Mucosa of stomach (tissue), 1 donor: ENCODE measurements around the gene TMEM154.

ENCODE experiments used
- H3K27me3 ChIP-seq: one replicate; pipeline ENCODE4 v1.7.0; 2013; ENCODE audit warnings: mild to moderate bottlenecking, low read length; ENCODE audit not compliant: control insufficient read depth, insufficient read depth
- H3K36me3 ChIP-seq: one replicate; pipeline ENCODE4 v1.7.0; 2013; ENCODE audit warnings: low read length; ENCODE audit not compliant: control insufficient read depth, insufficient read depth
- H3K4me1 ChIP-seq: one replicate; pipeline ENCODE4 v1.7.0; 2013; ENCODE audit warnings: mild to moderate bottlenecking, low read length; ENCODE audit not compliant: control insufficient read depth, insufficient read depth
- H3K4me3 ChIP-seq: one replicate; pipeline ENCODE4 v1.7.0; 2013; ENCODE audit warnings: low read length
- H3K9ac ChIP-seq: one replicate; pipeline ENCODE4 v1.7.0; 2013; ENCODE audit warnings: mild to moderate bottlenecking, low read length, moderate library complexity
- H3K9me3 ChIP-seq: one replicate; pipeline ENCODE4 v1.7.0; 2013; ENCODE audit warnings: mild to moderate bottlenecking, low read length, moderate library complexity; ENCODE audit not compliant: control insufficient read depth
- donor health status: Pancreatic carcinoma.

Gene TMEM154

DNA sequence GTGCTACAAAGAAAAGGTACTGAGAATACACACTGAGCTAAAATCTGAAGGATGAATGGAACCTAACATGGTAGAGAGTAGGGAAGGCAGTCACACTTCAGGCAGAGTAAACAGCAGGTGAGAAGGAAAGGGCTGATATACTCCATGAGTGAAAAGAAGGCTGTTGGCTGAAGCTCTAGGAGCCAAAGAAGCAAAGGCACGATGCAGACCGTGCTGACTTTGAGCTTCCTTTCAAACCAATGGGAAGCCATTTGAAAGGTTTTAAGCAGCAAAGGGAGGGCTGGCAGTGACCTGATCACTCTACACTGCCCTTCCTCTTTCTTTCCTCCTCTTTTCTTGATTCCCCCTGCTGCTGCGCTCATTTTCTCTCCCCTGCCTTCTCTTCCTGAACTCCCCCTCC is 66.4 kb downstream of the TMEM154 start:
- no peaks in the 10 kb centered on the region for H3K9me3 ChIP-seq
- H3K4me3 ChIP-seq, result no peak overlapping the region
- H3K4me1 ChIP-seq, result no peaks in the 10 kb centered on the region
- H3K36me3 ChIP-seq, result no peaks in the 10 kb centered on the region
- no peaks in the 10 kb centered on the region for H3K27me3 ChIP-seq
- no peak overlapping the region for H3K9ac ChIP-seq

DNA sequence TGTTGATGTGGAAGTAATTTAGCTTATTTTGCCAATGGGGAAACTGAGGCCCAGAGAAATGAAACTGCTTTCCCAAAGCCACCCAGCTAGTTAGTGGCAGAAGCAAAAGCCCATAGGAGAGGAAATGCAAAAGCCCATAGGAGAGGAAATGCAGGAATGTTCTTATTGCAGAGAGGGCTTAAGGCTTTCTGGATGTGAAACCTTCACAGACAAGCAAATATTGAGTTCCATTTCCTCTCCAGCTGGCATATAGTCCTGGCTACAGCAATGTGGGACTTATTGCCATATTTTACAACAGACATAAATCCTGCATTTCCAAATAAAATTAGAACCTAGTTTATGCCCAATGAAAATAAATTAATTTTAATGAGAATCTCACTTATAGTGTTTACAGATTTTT is 69.7 kb downstream of the TMEM154 start:
- H3K9me3 ChIP-seq, result no peaks in the 10 kb centered on the region
- H3K4me1 ChIP-seq, result peaks cover 9% of the 10 kb centered on the region
- no peaks in the 10 kb centered on the region for H3K36me3 ChIP-seq
- H3K9ac ChIP-seq, result no peak overlapping the region
- no peak overlapping the region for H3K4me3 ChIP-seq
- H3K27me3 ChIP-seq, result no peaks in the 10 kb centered on the region

DNA sequence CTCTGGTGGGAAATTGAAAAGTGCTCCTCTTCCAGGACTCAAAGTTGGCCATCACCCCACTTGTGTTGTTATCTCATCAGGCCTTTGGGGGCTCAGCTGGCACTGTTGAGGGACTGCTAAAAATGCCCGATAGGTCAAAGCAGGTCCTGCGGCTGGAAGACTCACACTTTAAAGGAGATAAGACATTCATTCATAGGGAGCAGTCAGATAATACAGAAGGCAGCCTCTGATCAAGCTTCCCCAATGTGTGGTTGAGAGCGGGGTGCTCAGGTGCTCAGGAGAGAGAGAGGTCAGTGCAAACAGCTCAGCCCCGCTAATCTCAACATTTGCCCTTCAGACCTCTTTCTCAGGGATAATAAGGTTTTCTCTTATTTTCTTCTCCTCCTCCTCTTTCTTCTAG is 70.3 kb downstream of the TMEM154 start:
- Histone ChIP-seq H3K27me3 (no peaks in the 10 kb centered on the region), H3K36me3 (no peaks in the 10 kb centered on the region), H3K4me3 (no peak overlapping the region), H3K4me1 (peaks cover 9% of the 10 kb centered on the region), H3K9ac (no peak overlapping the region), H3K9me3 (no peaks in the 10 kb centered on the region)

DNA sequence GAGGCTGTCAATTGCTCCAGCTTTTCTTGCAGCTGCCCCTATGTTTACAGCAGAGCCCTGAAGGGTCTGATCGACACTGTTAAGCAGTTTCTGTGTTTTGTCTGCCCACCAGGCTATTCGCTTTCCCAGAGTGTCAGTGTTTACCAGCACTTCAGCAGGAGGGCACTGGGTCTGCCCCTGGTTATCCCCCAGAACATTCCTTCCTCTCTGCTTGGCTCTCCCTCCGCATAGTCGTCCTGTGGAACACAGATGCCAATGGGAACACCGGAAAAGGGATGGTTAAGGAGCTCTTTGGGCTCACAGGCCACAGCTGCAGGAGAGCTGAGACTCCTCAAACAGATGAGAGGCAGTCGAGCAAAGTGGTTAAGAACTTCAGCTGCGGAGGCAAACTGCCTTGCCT is 72.6 kb downstream of the TMEM154 start:
- no peaks in the 10 kb centered on the region for H3K27me3 ChIP-seq
- H3K4me3 ChIP-seq, result no peak overlapping the region
- no peak overlapping the region for H3K9ac ChIP-seq
- H3K36me3 ChIP-seq, result no peaks in the 10 kb centered on the region
- H3K9me3 ChIP-seq, result no peaks in the 10 kb centered on the region
- peaks cover 9% of the 10 kb centered on the region for H3K4me1 ChIP-seq

DNA sequence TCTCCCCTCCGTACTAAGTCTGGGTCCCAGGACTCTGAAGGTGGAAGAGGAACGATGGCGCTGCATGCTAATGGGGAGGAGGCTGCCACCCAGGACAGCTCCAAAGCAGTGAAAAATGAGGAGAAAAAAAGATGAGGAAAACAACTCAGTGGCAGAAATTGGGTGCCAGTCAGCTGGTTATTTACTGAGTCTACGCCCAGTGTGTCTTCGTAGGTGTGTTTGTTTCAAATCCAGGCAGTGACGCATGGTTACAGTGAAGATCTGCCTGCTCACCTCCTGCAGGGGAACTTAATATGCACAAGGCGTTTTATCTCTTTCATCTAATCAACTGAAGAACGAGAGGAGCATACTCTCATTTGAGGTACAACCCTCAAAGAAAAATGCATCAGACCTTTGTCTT is 73.0 kb downstream of the TMEM154 start:
- no peaks in the 10 kb centered on the region for H3K9me3 ChIP-seq
- no peak overlapping the region for H3K4me3 ChIP-seq
- H3K36me3 ChIP-seq, result no peaks in the 10 kb centered on the region
- no peaks in the 10 kb centered on the region for H3K27me3 ChIP-seq
- H3K9ac ChIP-seq, result no peak overlapping the region
- H3K4me1 ChIP-seq, result peaks cover 9% of the 10 kb centered on the region

DNA sequence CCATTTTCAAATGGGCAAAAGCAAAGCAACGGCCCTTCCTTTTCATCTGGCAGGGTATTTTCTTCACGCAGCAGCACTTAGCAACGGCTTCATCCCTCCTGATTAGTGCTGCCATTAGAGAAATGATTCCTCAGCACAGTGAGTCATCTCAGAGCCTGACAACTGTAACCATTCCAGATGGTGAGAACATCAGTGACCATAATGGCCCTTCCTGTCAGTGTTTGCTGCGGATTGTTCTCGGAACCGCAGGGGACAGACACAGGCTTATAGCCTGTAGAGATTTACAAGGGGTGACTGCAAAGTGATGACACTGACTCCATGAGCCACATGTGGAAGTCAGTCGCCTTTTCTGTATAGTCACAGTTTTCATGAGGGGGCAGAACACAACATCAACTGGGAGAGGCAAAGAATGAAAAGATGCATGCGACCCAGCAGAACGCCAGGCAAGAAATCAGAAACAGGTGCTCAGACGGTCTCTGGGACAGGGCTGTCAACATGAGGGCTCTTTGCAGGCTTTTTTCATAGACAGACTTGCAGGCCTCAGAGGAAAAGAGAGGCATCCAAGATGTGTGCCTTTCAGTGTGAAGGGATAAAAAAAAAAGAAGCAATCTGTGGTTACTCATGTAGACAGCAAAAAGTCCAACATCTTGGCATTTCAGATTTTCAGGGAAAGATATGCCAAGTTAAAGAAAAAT is 74.0 kb downstream of the TMEM154 start:
- no peak overlapping the region for H3K4me3 ChIP-seq
- no peak overlapping the region for H3K9ac ChIP-seq
- no peaks in the 10 kb centered on the region for H3K36me3 ChIP-seq
- no peaks in the 10 kb centered on the region for H3K27me3 ChIP-seq
- peaks cover 9% of the 10 kb centered on the region for H3K4me1 ChIP-seq
- H3K9me3 ChIP-seq, result no peaks in the 10 kb centered on the region

DNA sequence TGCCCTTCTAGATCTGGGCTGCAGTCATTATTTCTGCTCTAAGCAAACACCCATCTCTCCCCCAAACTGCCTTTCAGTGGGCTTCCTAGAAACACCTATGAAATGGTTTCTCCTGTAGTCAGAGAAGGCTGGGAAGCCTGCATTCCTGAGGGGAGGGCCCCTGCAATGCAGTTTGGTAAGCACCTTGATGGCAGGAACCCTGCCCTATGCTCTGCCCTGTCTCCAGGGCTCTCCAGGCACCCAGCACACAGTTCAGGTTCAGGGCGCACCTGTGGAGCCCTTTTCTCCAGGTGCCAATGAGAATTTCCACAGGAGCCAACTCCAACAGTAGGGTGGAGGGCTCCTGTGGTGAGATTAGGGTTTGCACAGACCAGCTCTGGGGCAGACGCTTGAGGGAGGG is 74.8 kb downstream of the TMEM154 start:
- no peaks in the 10 kb centered on the region for H3K27me3 ChIP-seq
- H3K36me3 ChIP-seq, result no peaks in the 10 kb centered on the region
- no peak overlapping the region for H3K4me3 ChIP-seq
- H3K9me3 ChIP-seq, result no peaks in the 10 kb centered on the region
- H3K9ac ChIP-seq, result no peak overlapping the region
- H3K4me1 ChIP-seq, result peaks cover 9% of the 10 kb centered on the region

DNA sequence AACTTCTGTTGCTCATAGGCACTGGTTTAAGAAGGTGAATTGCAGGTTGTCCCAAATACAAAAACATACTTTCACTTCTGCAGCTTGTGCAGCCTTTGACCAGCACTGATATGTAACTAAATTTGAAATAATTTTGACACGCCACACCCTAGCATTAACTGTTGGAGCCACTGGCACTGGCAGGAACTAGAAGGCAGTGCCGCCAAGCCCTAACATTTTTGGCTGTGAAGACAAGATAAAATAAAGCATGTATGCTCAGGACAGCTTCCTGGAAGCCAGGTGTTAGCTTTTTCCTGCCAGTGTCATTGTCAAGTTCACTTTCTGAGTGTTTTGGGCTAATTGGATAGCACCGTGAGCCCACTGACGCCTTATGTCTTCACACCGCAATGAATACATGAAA is 78.6 kb downstream of the TMEM154 start:
- no peak overlapping the region for H3K4me3 ChIP-seq
- no peaks in the 10 kb centered on the region for H3K36me3 ChIP-seq
- H3K9ac ChIP-seq, result no peak overlapping the region
- no peaks in the 10 kb centered on the region for H3K4me1 ChIP-seq
- no peaks in the 10 kb centered on the region for H3K9me3 ChIP-seq
- no peaks in the 10 kb centered on the region for H3K27me3 ChIP-seq

DNA sequence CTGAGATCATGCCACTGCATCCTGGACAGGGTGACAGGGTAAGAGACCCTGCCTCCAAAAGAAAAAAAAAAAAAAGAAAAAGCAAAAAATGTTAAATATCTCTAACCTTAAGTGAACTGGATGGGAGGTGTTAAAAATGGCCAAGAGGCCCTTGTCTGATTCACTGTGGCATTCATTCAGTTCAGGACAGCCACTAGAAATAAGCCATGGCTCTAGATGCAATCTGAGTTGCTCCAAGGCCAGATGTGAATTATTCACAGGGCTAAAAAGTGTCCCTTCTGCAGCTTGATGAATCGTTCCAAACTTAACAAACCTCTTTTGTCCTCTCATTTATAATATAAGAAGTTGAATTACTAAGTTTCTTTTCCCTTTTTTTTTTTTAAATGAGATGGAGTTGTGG is 80.2 kb downstream of the TMEM154 start:
- Histone ChIP-seq H3K27me3 (no peaks in the 10 kb centered on the region), H3K36me3 (no peaks in the 10 kb centered on the region), H3K9me3 (no peaks in the 10 kb centered on the region), H3K4me3 (no peak overlapping the region), H3K9ac (no peak overlapping the region), H3K4me1 (no peaks in the 10 kb centered on the region)

DNA sequence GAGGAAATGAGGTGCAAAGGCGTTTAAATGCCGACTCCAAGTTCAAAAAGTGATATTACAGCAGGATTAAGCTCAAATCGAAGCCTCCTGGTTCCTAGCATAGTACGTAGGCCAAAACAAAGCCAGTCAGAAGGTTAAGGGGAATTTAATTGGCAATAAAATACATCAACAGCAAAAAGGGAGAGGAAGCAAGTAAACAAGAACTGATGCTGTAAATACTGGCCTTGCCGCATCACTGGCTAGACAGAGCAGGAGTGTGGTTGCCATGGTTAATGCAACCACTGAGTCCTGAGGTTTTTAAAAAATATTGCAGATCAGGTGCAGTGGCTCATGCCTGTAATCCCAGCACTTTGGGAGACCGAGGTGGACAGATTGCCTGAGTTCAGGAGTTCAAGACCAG is 80.7 kb downstream of the TMEM154 start:
- Histone ChIP-seq H3K9ac (no peak overlapping the region), H3K27me3 (no peaks in the 10 kb centered on the region), H3K36me3 (no peaks in the 10 kb centered on the region), H3K4me3 (no peak overlapping the region), H3K9me3 (no peaks in the 10 kb centered on the region), H3K4me1 (no peaks in the 10 kb centered on the region)

DNA sequence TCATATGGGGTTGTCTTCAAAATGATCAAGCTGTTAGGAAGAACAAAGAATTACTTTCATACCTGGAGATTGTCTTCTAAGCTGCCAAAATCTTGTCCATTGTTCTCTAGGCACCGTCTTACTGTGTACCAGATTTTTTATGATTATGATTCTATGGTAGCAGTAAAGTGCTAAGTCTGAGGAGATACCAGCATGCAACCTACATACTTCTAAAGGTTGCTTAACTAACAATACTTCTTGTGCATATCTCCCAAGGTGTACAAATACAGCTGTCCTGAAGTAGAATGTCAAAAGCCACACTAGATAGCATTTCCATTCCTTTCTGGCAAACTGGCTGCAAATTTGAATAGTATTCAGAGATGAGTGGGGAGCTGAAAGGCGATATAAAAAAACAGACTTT is 81.3 kb downstream of the TMEM154 start:
- Histone ChIP-seq H3K4me1 (no peaks in the 10 kb centered on the region), H3K4me3 (no peak overlapping the region), H3K9me3 (no peaks in the 10 kb centered on the region), H3K36me3 (no peaks in the 10 kb centered on the region), H3K27me3 (no peaks in the 10 kb centered on the region), H3K9ac (no peak overlapping the region)

DNA sequence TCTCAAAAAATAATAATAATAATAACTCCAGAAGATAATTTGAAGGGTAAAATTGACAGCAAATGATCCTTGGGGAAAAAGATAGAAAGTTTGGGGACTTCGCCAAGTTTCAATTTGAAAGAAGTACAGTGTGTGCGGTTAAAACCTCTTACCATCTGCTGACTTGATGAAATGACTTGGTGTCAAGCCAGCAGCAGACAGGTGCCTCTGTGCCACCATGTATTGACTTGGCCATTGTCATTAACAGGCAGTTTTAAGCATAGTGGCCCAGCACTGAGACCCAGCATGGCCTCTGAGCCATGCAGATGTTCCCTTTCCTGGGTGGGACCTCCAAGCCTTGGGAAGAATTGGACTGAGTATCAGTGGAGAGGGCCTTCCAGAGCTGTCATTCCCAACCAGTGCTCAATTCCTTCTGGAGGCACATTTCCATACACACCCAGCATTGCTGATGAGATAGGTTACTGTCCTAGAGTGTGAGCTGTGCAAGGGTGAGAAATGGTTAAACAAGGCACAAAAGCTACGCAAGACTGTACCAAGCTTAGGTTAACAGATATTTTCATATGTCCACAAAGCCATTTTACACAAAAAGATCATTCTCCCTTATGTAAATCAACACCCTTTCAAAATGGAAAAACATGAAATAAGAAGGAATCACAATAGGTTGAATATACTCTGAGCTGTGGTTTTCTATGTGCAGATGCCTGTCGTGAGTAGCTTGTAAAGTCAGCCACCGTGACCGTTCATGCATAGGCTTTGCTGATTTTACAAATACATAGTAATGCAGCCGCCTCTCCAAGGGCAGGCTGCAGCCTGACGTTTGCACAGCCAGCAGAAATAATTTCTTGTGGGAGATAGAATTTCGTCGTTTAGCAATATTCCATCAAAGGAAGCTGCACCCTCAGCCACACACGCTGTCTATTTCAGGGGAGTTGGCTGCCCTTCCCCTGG is 84.5 kb downstream of the TMEM154 start:
- H3K9ac ChIP-seq, result no peak overlapping the region

More for the DNA sequence above, 84.5 kb downstream of the TMEM154 start:
- no peak overlapping the region for H3K4me3 ChIP-seq
- no peaks in the 10 kb centered on the region for H3K27me3 ChIP-seq
- no peaks in the 10 kb centered on the region for H3K36me3 ChIP-seq
- H3K4me1 ChIP-seq, result no peaks in the 10 kb centered on the region
- no peaks in the 10 kb centered on the region for H3K9me3 ChIP-seq
